Germinal center (tissue), 1 donor: ENCODE results near the gene PLA2G2C.
A peak's percentile ranks its signal among the peaks of the same experiment; 100 is the strongest.

ENCODE experiments used
- DNase-seq: peaks from one replicate; pipeline ENCODE4 v3.0.0; 2012; ENCODE audit warnings: mixed read lengths, low spot score

Gene PLA2G2C

GRCh38 chr1:20207546-20207945 lies 21.2 kb upstream of the PLA2G2C start:
- no peak for DNase-seq

- DNase-seq = no peak
Observed at GRCh38 chr1:20202166-20202565, 15.8 kb upstream of the PLA2G2C start.

- DNase-seq = no peak
Observed at GRCh38 chr1:20200966-20201365, 14.6 kb upstream of the PLA2G2C start.

- DNase-seq = no peak
Observed at GRCh38 chr1:20199840-20200239, 13.5 kb upstream of the PLA2G2C start.

- no peak for DNase-seq
Observed at GRCh38 chr1:20199403-20199802, 13.1 kb upstream of the PLA2G2C start.

GRCh38 chr1:20198918-20199317 lies 12.6 kb upstream of the PLA2G2C start:
- no peak for DNase-seq

- DNase-seq = no peak
Observed at GRCh38 chr1:20198296-20198695, 12.0 kb upstream of the PLA2G2C start.

- no peak for DNase-seq
Observed at GRCh38 chr1:20197329-20197791, 11.0 kb upstream of the PLA2G2C start.

GRCh38 chr1:20195462-20195780 lies 9.1 kb upstream of the PLA2G2C start:
- DNase-seq = no peak

GRCh38 chr1:20194757-20195461 lies 8.6 kb upstream of the PLA2G2C start:
- DNase-seq = peak; percentile 63

GRCh38 chr1:20194224-20194623 lies 7.9 kb upstream of the PLA2G2C start:
- no peak for DNase-seq

- DNase-seq = no peak
Observed at GRCh38 chr1:20192871-20193411, 6.6 kb upstream of the PLA2G2C start.

- no peak for DNase-seq
Observed at GRCh38 chr1:20192364-20192763, 6.0 kb upstream of the PLA2G2C start.

GRCh38 chr1:20191266-20191825 lies 5.0 kb upstream of the PLA2G2C start:
- no peak for DNase-seq

GRCh38 chr1:20190256-20191160 lies 4.2 kb upstream of the PLA2G2C start:
- no peak for DNase-seq

- DNase-seq = no peak
Observed at GRCh38 chr1:20189664-20190063, 3.3 kb upstream of the PLA2G2C start.

GRCh38 chr1:20188455-20188817 lies 2.1 kb upstream of the PLA2G2C start:
- DNase-seq = no peak

- no peak for DNase-seq
Observed at GRCh38 chr1:20187813-20188454, 1.6 kb upstream of the PLA2G2C start.

GRCh38 chr1:20187103-20187812 lies 940 bp upstream of the PLA2G2C start:
- DNase-seq = no peak

- DNase-seq = no peak
Observed at GRCh38 chr1:20184997-20185833, 1.1 kb downstream of the PLA2G2C start.

- no peak for DNase-seq
Observed at GRCh38 chr1:20184481-20184900, 1.8 kb downstream of the PLA2G2C start.
